NOMO-1 treated with DMSO at 0.1 percent for 48 hours (cell line): Measurements from ENCODE around the gene LCLAT1.
"Not testable (repeated sequence)": the region's sequence is repeated elsewhere in the genome, so short reads cannot be mapped to it uniquely, and the experiment has no call there.

ENCODE experiments used
- DNase-seq: peaks from one replicate; lab custom pipeline; 2025; ENCODE audit not compliant: unreplicated experiment; lab: John Stamatoyannopoulos, UW

The LCLAT1 gene

DNA sequence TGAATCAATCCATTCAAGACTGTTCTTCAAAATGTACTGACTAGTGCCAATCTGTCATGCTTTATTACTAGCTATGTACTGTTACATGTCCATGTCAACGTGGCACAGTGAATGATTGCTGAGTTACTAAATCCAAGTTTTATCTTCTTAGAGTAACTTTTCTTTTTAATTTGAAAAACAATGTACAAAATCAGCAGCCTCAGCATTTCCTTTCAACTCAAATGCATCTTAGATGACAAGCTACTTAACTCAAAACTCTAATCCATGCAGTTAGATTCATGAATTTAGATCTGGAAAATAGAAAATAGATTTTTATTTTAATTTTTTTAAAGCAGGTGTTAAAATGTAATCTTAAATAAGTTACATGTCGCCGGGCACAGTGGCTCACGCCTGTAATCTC lies 186.0 kb downstream of the LCLAT1 start:
- no peak for DNase-seq

DNA sequence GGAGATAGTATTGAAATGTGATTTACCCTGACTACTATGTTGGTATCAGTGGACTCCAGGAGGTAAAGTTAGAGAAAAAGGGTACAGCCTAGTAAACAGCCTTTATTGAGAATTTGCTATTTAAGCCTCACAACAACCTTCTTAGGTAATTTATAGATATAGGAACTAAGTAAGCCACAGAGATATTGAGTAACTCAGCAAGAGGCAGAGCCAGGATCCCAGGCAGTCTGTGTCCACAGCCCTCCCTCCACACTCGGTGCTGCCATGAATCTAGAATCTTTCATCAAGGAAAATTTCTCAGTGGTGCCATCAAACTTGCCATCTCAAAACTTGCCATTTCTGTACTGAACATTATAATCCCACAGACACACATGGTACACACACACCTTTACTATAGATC lies 189.3 kb downstream of the LCLAT1 start:
- DNase-seq = peak; percentile 82

DNA sequence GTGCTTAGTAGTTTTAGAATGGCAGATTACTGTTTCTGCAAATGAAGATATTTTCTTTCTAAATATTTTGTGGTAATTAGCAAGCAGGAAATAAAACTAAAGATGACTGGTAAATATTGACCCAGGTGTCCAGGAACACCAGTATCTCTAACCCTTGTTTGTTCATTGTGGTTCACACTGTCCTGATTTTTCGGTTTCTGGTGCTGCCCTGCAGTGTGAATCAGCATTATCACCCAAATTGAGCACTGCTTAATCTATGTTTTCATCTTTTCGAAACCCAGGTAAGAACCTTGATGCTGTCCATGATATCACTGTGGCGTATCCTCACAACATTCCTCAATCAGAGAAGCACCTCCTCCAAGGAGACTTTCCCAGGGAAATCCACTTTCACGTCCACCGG lies 192.8 kb downstream of the LCLAT1 start:
- DNase-seq = no peak

DNA sequence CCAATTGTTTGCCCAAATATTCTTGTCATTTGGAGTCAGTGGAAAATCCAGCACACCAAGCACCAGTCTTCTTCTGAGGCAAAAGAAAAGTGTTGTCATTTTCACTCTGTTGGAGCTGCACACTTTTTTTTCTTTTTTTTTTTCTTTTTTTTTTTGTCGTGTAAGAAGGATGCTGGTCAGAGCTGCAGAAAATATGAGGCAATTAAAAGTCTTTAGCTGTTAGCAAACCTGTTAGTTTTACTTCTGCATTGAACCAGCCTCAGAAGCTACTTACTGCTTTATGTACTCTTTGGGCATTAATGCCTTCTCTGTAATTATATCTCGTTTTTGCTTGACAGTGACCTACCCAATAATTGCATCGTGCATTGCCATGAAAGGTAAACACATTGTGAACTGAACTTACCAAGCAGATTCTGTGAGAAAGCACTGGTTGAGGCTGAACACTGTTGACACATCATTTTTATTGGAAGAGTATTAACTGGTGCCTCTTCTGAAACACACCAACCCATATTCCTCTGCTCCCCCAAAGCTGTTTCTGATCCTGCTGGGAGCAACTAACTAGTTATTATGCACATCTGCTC lies 194.8 kb downstream of the LCLAT1 start:
- peak; percentile 93 for DNase-seq

DNA sequence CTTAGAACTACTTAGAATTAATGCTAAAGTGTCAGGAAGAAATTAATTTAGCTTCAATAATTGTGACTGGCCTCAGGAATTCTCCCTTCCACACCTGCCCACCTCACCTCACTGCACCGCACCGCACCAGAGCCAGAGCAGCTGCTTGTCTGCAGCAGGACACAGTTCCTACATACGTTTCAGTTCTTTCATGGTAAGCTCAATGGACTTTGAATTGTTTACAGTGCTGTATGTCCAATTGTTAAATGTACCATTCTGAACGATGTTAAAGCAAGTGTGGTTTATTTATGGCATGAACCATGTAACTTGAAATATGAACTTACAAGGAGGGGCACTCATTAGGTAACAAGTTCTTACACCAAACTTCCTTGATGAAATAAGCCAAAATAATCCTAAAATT lies 196.0 kb downstream of the LCLAT1 start:
- DNase-seq = not testable (repeated sequence)

DNA sequence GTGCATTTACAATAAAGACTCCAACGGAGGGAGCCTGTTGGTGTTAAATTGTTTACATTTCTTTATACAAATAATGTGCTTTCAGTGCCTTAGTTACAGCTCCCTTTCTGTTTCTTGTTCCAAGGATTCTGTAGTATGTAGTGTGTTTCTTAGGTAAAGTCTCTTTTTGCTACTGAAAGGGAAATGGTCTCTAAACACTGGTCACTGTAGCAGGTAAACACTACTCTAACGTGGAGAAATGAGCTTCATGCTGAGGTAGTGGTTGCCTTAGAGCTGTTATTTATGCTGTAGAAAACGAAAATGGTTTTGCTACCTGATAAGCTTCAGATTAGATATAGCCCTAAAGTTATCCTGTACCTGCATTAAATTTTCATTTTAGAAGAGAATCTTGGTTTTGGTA lies 196.6 kb downstream of the LCLAT1 start:
- no peak for DNase-seq

DNA sequence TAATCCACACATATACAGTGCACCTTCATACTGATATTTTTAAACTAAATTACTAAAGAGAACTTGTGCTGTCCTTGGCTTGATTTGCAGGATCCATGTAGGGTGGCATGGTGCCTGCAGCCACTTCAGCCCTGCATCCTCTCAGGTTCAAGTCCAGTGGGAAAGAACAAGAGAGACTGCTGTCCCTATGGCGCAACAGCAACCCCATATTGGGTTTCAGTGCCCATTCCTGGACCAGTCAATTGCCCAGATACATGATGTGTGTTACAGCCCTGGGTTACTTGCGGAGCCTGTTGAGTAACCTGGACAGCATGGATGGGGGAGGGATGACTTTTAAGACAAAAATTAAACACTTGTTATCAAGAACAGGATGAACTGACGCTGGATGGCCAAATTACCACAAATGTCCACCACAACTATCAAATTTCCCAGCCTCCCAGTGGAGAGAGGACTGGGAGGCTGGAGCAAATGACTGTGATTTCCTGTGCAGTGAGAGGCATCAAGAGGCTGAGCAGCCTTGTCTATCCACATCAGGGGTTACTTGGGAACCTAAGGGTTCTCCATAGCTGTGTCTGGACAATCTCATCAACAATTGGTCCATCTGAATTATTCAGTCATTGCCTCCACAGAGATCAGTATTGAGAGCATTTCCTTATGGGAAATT lies 198.2 kb downstream of the LCLAT1 start:
- DNase-seq = no peak

DNA sequence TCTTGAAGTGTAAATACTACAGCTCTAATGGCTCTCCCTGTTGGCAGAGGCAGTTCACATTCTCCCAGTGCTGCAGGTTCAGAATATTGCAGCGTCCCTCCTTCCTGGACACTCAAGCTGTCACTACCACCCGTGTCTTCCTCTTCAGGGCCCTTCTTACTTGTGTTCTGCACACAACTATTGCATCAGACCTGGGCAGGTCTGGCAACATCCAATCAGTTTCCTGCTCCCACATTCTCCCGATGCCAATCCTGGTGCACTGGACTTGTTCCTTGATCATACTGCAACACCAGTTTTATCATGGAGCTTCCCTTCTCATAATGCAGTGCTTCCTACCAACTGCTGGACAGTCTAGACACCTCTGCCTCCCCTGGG lies 198.7 kb downstream of the LCLAT1 start:
- DNase-seq = no peak

DNA sequence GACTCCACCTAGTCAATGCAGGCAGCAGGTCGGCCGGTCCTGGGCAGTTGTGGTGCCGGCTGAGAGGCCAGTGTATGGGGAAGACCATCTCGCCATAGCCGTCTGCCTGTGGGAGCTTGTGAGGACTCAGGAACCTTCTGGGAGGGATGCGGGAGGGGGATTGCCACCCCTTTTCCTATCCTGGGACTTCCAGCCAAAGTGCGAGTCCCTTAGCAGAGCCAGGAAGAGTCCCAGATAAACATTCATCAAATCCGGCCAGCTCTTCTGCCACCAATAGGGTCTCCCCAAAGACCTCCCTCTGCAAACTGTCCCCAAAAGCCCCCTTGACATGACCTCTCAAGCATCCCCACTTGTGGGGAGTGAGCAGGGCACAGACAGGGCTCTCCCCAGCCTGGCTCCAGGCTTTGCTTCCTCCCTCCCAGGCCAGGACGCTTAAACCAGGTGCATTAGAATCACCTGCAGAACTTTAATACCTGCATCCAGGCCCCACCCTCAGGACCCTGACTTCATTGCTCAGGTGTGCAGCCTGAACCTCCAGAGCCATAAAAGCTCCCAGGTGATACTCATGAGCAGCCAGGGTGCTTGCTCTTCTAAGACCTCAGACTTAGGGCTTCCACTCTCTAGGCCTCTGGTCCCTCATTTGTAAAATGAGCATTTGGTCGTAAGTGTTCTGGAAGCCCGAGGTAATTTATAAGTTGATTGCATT lies 200.9 kb downstream of the LCLAT1 start:
- DNase-seq = no peak

DNA sequence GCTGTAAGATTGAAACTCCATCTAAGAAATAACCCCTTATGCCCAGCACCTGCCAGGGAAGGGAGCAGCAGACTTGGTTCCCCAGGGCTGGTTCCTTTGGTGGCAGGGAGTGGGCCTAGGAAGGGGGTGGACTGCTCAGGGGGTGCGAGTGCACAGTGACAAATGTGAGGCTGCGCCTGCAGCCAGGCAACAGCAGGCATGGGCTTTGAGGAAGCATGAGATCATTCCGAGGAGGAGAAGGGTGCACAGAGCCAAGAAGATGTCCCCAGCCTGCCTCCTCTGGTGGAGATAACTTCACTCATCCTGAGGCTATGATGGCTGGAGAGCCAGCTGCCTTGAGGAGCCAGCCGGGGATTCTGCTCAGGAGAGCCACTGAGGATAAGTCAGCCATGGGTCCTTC lies 202.2 kb downstream of the LCLAT1 start:
- DNase-seq = no peak

DNA sequence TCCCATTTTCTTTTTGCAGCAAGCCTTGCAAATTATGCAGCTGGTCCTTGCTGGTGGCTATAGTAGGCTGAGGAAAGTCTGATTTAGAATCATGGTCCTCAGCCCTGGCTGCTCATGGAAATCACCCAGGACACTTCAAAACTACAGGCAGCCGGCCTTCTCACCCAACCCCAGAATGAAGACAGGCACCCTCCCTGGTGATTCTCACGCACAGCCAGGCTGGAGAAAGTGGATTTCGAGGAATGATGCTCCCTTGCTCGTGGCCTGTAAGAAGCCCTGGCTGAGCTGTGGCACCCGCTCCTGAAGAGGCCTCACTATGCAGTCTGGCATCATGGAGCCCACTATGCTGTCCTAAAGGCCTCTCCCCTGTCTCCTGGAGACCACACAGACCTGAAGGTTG lies 202.8 kb downstream of the LCLAT1 start:
- no peak for DNase-seq

DNA sequence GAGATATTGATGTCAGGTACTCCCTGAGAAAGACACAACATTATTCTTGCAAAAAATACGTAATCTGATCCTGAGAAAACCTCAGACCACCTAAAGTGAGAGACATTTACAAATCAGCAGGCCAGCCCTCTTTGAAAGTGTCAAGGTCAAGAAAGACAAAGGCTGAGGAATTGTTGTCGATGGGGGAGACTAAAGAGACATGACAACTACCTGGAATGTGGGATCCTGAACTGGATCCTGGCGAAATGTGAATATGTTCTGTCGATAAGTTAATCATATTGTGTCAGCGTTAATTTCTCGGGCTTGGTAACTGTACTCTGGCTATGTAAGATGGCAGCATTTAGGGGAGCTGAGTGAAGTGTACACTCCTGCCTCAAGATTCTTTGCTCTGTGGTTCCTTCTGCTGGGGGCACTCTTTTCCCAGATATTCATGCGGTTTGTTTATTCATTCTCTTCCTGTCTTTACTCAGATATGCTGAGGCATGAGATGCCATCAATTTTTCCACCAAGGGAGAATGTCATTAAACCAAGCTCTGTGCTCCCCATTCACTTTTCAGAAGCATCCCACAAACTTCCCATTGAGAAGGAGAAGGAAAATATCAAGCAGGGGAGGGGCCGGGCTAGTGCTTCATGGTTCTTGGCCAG lies 205.3 kb downstream of the LCLAT1 start:
- no peak for DNase-seq

DNA sequence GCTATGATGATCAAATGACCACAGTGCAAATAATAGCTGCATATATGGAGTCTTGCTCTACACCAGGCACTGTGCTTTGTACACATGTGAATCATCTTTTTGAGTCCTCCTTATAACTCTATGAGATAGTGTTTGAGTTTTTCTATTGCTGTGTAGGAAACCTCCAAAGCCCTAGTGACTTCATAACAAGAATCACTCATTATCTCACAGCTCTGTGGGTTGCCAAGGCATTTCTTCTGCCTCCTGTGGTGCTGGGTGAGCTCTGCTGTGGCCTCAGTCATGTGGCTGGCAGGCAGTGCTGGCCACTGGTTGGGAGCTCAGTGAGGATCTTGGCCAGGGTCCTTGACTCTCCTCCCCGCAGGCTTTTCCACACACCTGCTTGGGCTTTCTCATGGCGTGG lies 206.8 kb downstream of the LCLAT1 start:
- no peak for DNase-seq

DNA sequence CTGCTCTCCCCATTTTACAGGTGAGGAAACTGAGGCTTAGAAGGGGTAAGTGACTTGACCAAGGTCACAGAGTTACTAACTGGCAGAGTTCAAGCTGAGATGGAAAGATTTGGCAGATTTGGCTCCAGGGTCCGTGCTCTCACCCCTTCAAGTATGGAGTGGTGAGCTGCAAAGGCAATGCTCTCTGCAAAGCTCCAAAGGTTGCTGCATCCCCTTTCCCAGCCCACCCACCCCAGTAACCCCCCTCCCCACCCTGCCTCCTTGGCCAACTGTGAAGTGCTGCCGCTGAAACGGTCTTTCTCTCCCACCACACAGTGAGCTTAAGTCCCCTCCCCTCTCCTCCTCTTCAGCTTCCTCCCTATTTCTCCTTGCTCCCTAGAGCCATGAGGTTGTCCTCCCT lies 207.4 kb downstream of the LCLAT1 start:
- no peak for DNase-seq

DNA sequence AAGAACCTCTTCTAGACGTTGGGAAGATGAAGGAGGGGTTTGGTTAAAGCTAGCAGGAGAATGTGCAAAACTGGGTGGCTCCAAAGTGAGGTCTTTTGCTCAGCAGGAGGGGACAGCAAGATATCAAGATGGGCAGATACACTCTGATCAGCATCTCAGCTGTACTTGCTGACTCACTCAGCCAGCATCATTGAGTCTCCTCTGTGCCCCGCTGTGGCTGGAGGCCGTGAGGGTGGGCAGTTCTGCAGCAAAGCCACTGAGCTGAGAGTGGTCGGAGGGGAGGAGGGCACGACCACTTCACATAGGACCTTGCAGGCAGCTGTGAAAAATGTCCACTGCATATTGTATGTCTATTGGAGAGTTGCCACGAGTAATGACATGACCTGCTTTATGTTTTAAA lies 208.2 kb downstream of the LCLAT1 start:
- DNase-seq = no peak

DNA sequence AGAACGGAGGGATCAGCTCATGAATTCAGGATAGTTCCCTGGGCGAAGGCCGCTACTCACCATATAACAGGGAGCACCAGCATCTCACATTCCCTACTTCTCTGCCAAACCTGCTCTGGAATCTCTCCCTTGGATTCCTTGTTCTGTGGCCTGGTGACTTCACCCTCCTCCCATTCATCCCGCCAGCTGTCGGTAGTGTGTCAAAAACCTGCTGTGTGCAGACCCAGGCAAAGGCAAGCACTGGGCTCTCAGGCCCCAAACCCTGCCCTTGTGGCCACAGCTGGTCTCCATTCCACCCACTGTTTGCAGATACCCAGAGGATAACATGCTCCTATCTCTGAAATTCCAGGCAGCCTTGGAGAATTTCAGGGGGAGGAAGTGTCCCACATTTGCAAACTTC lies 208.6 kb downstream of the LCLAT1 start:
- DNase-seq = no peak

DNA sequence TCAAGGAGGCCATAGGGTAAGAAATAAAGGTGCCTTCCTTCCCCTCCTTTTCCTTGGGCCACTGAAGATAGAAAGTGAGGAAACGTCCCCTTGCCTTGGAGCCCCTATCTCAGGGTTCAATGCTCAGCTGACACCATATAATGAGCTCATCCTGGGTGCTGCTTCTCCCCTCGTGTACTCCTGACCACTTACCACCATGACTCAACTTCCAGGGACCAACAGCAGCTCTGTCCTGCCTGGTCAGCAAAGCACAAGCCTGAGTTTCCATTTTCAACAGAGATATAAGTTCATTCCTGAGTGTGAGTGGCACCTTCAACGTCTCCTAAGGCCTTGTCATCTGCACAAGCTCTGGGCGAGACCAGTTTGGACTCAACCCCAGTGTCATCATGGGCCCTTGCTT lies 209.0 kb downstream of the LCLAT1 start:
- no peak for DNase-seq

DNA sequence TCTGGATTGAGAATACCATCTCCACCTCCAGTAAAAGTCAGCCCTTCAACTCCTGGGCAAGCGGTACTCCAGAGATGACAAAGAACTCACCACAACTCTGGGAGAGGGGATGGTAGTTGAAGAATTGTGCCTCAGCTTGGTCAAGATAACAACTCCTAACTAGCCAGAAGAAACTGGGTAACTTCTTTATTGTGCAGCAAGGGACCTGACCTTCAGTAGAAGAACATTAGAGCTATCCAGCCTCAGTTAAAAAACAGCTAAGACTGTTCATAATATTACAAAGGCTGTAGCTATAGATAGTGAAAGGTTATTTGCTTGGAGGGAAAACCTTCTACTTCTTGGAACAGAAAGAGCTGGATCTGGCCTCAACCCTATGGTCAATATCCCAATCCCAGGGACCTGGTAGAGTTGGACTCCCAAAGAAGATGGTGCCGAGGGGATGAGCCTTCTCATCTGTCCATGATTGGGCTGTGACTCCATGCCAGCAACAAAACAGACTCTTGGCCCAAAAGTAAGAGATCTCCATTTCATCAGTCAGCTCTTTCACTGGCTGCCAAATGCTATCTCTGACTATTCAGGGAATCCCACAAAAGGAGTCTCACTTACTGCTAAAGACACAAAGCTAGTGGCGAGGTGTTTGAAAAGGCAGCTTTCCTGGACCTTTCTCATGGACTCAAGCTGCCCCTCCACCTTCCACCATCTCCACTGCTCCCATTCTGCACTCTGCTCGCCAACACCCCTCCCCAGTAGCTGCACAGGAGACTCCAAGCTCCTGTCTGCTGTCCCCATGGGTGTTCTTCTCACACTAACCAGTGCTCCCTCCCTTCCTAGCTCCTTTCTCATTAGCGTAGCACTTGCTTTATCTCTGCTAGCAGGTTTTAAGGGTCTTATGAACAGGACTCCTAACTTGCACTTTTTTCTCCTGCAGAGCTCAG lies 214.4 kb downstream of the LCLAT1 start:
- no peak for DNase-seq

DNA sequence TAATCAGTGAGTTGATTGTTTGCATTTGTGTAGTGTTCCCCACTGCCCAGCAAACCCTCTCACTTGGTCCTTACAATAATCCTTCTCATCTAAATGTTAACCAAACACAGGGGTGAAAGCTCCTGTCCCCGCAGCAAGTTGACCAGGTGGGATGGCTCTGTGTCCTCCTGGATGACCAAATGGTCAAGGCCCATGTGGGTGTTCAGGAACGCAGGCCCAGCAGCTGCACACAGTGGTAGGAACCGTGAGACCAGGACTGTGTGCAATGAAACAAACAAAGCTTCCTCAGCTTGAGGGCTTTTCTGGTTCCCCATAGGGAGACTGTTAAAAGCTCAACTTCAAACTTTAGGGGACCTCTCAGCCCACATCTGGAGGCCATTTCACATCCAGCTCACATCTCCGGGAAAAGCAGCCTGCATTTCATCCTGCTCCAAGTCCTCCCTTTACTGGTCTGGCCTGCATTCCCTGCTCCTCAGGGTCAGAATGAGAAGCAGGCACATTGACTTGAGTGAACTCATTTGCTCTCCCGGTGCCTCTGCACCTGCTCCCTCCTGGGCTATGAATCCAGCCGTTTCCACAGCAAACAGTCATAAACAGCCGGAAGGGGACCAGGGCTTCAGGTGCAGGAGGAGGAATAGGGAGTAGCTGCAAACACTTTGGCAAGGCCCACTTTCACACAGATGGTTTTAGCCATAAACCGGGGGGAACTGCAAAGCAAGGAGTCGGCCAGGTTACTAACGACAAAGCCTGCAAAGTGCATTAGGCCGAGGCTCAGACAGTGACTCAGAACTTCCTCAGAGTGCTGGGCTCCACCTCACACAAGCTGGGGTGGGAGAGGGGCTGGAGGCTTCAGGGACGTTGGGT lies 215.5 kb downstream of the LCLAT1 start:
- peak; percentile 12 for DNase-seq

DNA sequence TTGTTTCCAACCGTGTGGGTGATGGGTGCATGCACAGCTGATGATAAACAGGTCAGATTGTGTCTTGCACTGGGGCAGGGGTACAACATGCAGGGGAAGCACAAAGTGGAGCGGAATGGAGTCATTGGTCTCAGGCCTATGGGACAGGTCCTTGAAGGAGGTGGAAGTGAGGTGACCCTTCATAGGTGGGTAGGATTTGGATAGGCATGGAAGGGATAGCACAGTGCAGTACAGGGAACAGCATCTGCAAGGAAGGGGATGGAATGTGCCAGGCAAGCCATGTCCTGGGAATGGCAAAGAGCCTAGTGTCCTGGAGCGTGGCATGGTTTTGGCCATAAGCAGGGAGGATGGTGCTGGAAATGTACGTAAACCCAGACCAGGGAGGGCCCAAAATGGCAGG lies 216.3 kb downstream of the LCLAT1 start:
- no peak for DNase-seq
